ENCODE measurements around the gene MAN2A1.
A peak's percentile ranks its signal among the peaks of the same experiment; 100 is the strongest.

MAN2A1 gene
- total RNA-seq: 191 reads per million, percentile 92 among the genes with 10 or more reads in this experiment

GRCh38 chr5:109689740-109690241 lies at the start of gene MAN2A1:
MAN2A1 (plus strand) TSS chr5:109689927; CDS start chr5:109690418, 491 bp downstream.
- DNase-seq: peak; percentile 75

- no peak for DNase-seq
Measured at GRCh38 chr5:109640976-109641375, 48.8 kb upstream of the MAN2A1 start.

GRCh38 chr5:109643791-109644350 lies 45.9 kb upstream of the MAN2A1 start:
- no peak for DNase-seq

GRCh38 chr5:109644829-109645228 lies 44.9 kb upstream of the MAN2A1 start:
- no peak for DNase-seq

DNA sequence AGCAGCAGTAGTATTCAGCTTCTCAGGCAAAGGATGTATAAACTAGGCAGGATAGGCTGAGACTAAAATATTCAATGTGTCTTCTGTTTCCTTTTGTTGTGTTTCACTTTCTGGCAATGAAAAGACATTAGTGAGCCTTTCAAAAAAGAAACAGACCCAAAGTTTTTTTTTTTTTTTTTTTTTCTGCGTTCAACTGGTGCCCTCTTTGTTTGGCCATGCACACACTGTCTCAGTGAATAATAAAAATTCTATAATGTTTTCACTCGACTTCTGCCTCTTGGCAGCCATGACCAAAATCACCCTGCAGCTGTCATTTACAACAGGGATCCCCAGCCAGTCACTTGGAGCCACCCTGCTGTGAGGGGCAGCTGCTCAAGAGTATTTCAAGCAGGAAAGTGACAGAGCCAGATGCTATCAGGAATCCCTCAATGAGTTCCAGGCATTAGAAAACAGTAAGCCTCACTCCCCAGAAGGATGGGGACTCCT lies 44.0 kb upstream of the MAN2A1 start:
- DNase-seq: no peak

DNA sequence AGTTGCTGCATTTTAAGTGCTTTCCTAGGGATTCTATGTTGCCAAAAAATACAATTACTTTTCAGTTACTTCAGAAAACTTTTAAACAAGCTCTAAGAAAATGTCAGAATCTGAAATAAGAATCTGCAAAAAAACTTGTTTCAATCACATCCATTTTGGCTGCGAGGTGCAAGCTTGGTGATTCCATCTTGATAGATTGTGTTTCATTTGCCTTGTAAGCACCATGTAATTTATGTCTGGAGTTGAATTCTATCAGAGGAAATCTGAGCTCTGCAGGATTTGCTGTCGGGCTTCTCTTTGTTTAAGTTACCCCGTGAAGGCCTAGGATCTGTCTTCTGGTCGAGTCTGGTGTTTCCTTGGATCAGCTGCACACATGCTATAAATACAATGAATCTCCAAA lies 40.4 kb upstream of the MAN2A1 start:
- no peak for DNase-seq

GRCh38 chr5:109650493-109650892 lies 39.2 kb upstream of the MAN2A1 start:
- no peak for DNase-seq

- DNase-seq: no peak
Measured at GRCh38 chr5:109652096-109652495, 37.6 kb upstream of the MAN2A1 start.

- no peak for DNase-seq
Measured at GRCh38 chr5:109653042-109653441, 36.7 kb upstream of the MAN2A1 start.

DNA sequence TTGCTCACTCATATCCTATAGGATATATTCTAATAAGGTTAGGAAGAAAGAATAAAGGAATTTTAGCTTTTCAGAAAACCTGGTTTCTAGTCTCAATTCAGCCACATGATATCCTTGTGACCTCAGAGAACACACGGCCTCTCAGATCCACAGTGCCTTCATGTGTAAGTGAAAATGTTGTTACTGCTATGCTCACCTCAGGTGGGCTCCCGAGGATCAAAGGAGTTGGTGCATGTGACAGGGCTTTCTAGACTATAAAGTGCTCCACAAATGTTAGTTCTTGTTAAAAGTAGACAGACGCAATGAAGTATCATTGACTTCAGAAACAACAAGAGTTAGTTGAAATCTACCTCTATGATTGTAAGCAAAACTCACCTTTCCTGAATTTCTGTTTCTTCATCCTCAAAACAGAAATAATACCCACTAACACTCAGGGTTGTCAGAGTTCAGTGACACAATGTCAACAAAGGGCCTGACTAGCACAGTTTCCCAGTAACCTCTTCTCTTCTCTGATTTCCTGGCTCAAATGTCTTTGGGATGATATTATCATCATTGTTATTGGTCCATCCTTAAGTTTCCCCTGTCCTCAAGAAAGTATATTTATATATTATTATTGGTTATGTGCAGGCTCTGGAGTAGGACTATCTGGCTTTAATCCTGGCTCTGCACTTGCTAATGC lies 36.0 kb upstream of the MAN2A1 start:
- DNase-seq: no peak

- no peak for DNase-seq
Measured at GRCh38 chr5:109654455-109654854, 35.3 kb upstream of the MAN2A1 start.

- no peak for DNase-seq
Measured at GRCh38 chr5:109655841-109656240, 33.9 kb upstream of the MAN2A1 start.

- peak; percentile 33 for DNase-seq
Measured at GRCh38 chr5:109656829-109657228, 32.9 kb upstream of the MAN2A1 start.

DNA sequence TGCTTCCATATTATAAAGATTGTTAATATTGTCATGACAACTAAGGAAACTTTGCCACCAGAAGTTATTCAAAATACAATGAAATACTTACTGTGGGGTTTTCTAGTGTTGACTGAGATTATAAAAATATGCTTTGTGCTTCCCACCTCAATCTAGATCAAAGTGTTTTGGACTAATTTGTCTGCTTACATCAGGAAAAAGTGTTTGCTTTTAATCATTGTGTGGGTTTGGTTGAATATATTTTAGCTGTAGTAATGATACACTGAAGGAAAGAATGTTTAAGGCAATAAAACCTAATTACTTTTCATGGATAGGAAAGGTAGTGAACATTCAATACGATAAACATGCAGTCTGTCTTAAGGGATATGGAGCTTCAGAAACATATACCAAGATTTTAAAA lies 29.8 kb upstream of the MAN2A1 start:
- no peak for DNase-seq

DNA sequence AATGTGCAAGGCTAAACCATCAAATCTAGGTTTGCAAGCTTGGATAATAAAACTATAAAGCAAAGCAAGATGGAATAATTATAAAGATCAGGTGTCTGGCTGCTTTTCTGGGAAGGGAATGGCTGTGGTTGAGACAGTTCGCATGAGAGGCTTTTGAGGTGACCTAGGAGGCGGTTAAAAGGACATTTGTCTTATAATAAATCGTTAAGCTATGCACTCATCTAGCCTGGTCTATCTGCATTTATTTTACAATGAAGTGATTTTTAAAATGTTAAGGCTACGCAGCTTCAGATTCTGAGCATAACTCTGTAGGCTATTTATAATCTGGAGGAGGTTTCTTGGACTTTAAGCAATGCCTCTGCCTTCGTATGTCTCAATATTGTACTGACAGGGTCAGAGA lies 29.4 kb upstream of the MAN2A1 start:
- no peak for DNase-seq

DNA sequence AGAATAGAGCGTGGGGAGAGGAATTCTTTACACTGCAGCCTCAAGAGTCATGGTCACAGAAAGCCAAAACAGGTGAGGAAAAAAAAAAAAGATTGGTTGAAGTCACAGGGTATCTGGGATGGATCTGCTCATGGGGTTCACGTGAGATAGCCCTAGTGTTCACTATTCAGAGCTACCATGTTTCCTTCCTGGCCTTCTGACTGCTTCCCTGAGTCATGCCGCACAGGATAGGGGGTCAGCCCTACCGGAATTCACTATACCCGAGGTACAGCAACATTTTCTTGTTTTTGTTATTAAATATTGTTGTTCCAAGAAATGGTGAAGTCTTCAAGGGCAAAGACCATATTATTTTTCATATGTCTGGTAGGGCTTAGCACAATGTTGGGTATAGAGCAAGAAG lies 21.5 kb upstream of the MAN2A1 start:
- no peak for DNase-seq

- no peak for DNase-seq
Measured at GRCh38 chr5:109668668-109669422, 20.9 kb upstream of the MAN2A1 start.

GRCh38 chr5:109669991-109670706 lies 19.6 kb upstream of the MAN2A1 start:
- DNase-seq: no peak

GRCh38 chr5:109671136-109671535 lies 18.6 kb upstream of the MAN2A1 start:
- DNase-seq: no peak

DNA sequence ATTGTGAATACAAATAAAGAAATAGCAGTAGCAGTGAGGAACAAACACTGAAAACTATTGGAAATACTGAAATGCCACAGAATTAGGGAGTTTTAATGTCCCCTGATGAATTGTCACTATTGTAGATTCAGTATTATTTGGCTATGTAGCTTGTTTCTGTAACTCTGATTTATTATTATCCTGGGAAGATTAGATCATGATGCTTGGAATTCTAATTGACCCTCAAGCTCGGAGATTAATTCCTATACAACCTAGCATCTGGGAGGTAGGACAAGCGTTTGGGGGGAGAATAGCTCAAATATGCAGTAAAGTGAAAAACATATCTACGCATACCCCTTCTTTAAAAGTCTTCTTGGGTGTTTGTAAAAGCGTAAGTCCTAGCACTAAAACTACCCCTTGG lies 15.1 kb upstream of the MAN2A1 start:
- DNase-seq: no peak

DNA sequence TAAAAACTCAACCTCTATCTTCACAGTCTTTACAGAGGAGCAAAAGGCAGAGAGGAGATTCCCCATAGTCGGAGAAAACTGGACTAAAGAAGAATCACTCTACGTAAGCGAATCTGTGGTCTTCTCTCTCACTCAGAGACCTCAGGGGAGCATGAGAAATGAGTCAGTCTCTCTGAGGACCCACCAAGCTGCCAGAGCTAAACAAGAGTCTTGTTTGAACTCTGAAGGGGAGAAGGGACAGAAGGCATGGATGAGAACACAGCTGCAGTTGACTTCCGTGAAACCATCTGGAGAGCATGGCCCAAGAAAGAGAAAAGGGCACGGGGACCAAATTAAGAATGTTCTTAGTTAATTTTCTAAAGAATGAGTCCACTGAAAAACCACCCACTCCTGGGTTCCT lies 12.8 kb upstream of the MAN2A1 start:
- DNase-seq: no peak

DNA sequence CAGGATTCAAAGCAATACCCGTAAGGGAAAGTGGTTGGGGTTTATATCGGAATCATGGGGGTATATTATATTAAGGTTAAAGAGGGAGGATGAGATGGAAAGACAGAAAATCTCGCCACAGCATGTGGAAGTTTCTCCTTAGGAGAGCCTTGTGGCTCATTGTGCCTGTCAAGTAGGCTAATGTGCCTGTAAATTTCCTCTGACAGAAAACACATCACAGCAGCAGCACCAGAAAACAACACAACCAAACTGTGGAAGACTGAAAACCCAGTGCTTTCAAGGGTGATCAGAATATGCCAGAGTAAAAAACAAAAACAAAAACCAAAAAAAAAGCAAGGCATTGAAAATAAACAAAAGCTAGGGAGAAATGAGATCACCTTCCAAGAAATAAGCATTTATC lies 11.3 kb upstream of the MAN2A1 start:
- no peak for DNase-seq

- no peak for DNase-seq
Measured at GRCh38 chr5:109681763-109682162, 8.0 kb upstream of the MAN2A1 start.
